H9 (cell line): Measurements from ENCODE around the gene ADCY1. TPM values are rescaled to one million over a fixed set of nuclear protein-coding genes. Genes with fewer than 3 reads are reported as not detected.

Experiments
- DNase-seq: peaks from one replicate; pipeline ENCODE4 v3.0.0-alpha.2; 2017
- H2AFZ ChIP-seq: one replicate; pipeline ENCODE4 v1.6.1; 2013; ENCODE audit warnings: mild to moderate bottlenecking, low read length, control low read depth, moderate library complexity
- H2AK5ac ChIP-seq: 2 replicates; pipeline ENCODE4 v1.6.1; 2013; ENCODE audit warnings: low read length, control low read depth, mixed read lengths; ENCODE audit not compliant: insufficient read length
- H2BK120ac ChIP-seq: one replicate; pipeline ENCODE4 v1.6.1; 2013; ENCODE audit warnings: low read depth, mild to moderate bottlenecking, low read length, control low read depth, inconsistent platforms; ENCODE audit not compliant: poor library complexity, severe bottlenecking
- H2BK12ac ChIP-seq: 2 replicates; pipeline ENCODE4 v1.6.1; 2013; ENCODE audit warnings: low read length, control low read depth, mixed read lengths, low read depth; ENCODE audit not compliant: insufficient read length
- H2BK15ac ChIP-seq: 2 replicates; pipeline ENCODE4 v1.6.1; 2013; ENCODE audit warnings: low read depth, low read length, control low read depth
- H2BK20ac ChIP-seq: one replicate; pipeline ENCODE4 v1.6.1; 2013; ENCODE audit warnings: low read depth, mild to moderate bottlenecking, low read length, control low read depth, inconsistent platforms; ENCODE audit not compliant: poor library complexity, severe bottlenecking
- H2BK5ac ChIP-seq: 2 replicates; pipeline ENCODE4 v1.6.1; 2013; ENCODE audit warnings: low read length, control low read depth, mixed read lengths; ENCODE audit not compliant: insufficient read length
- H3K14ac ChIP-seq: 2 replicates; pipeline ENCODE4 v1.6.1; 2013; ENCODE audit warnings: low read length, control low read depth; ENCODE audit not compliant: insufficient read depth
- H3K18ac ChIP-seq: 2 replicates; pipeline ENCODE4 v1.6.1; 2013; ENCODE audit warnings: low read depth, mild to moderate bottlenecking, mixed read lengths, low read length, control low read depth; ENCODE audit not compliant: insufficient read length
- H3K23ac ChIP-seq: 2 replicates; pipeline ENCODE4 v1.6.1; 2013; ENCODE audit warnings: low read length, control low read depth, mixed read lengths, low read depth; ENCODE audit not compliant: insufficient read length
- H3K23me2 ChIP-seq: 2 replicates; pipeline ENCODE4 v1.6.1; 2013; ENCODE audit warnings: low read depth, mild to moderate bottlenecking, mixed read lengths, low read length, control low read depth; ENCODE audit not compliant: insufficient read length, poor library complexity, severe bottlenecking
- H3K27ac ChIP-seq: 2 replicates; pipeline ENCODE4 v1.5.1; 2013; ENCODE audit warnings: low read length, control low read depth, mixed read lengths, low read depth; ENCODE audit not compliant: insufficient read length
- H3K27me3 ChIP-seq: 2 replicates; pipeline ENCODE4 v1.6.1; 2013; ENCODE audit warnings: low read length, control low read depth, inconsistent platforms; ENCODE audit not compliant: insufficient read depth
- H3K4ac ChIP-seq: 2 replicates; pipeline ENCODE4 v1.6.1; 2013; ENCODE audit warnings: low read depth, mild to moderate bottlenecking, control low read depth, inconsistent platforms, low read length, moderate library complexity
- H3K4me1 ChIP-seq: 2 replicates; pipeline ENCODE4 v1.6.1; 2013; ENCODE audit warnings: low read length, control low read depth, inconsistent platforms; ENCODE audit not compliant: insufficient read depth
- H3K4me2 ChIP-seq: 2 replicates; pipeline ENCODE4 v1.6.1; 2013; ENCODE audit warnings: low read length, control low read depth, mixed read lengths; ENCODE audit not compliant: insufficient read length, insufficient read depth
- H3K56ac ChIP-seq: 2 replicates; pipeline ENCODE4 v1.6.1; 2013; ENCODE audit warnings: low read depth, mild to moderate bottlenecking, mixed read lengths, low read length, control low read depth; ENCODE audit not compliant: insufficient read length
- H3K79me1 ChIP-seq: 2 replicates; pipeline ENCODE4 v1.6.1; 2013; ENCODE audit warnings: low read depth, mild to moderate bottlenecking, moderate library complexity, low read length, control low read depth, inconsistent platforms; ENCODE audit not compliant: insufficient read depth, poor library complexity, severe bottlenecking
- H3K79me2 ChIP-seq: 2 replicates; pipeline ENCODE4 v1.6.1; 2013; ENCODE audit warnings: low read length, control low read depth, inconsistent platforms; ENCODE audit not compliant: insufficient read depth
- H3K9ac ChIP-seq: 2 replicates; pipeline ENCODE4 v1.6.1; 2013; ENCODE audit warnings: low read length, control low read depth, mixed read lengths; ENCODE audit not compliant: insufficient read length; ENCODE audit errors: extremely low read depth
- H3K9me3 ChIP-seq: one replicate; pipeline ENCODE4 v1.6.1; 2013; ENCODE audit warnings: low read depth, low read length, inconsistent platforms; ENCODE audit not compliant: control insufficient read depth
- H3T11ph ChIP-seq: one replicate; pipeline ENCODE4 v1.6.1; 2013; ENCODE audit warnings: mild to moderate bottlenecking, low read length, control low read depth, inconsistent platforms
- H4K20me1 ChIP-seq: one replicate; pipeline ENCODE4 v1.6.1; 2013; ENCODE audit not compliant: control insufficient read depth, insufficient read length, insufficient read depth
- H4K5ac ChIP-seq: 2 replicates; pipeline ENCODE4 v1.6.1; 2013; ENCODE audit warnings: low read depth, mild to moderate bottlenecking, mixed read lengths, low read length, control low read depth; ENCODE audit not compliant: insufficient read length
- H4K8ac ChIP-seq: replicated peaks from 2 replicates; pipeline ENCODE4 v1.6.1; 2013; ENCODE audit warnings: low read length, control low read depth, mixed read lengths, low read depth; ENCODE audit not compliant: insufficient read length
- H4K91ac ChIP-seq: 2 replicates; pipeline ENCODE4 v1.6.1; 2013; ENCODE audit warnings: low read depth, mild to moderate bottlenecking, moderate library complexity, mixed read lengths, low read length, control low read depth; ENCODE audit not compliant: insufficient read length
- H3K27ac Mint-ChIP-seq, 3 experiments: 2 replicates in 2 of 3; 3 replicates in 1 of 3; pipeline ENCODE4 v1.8.0; 2020 to 2021; ENCODE audit warnings: mixed read lengths in 3 of 3, mild to moderate bottlenecking in 1 of 3, moderate library complexity in 1 of 3
- H3K27me3 Mint-ChIP-seq: 2 replicates; pipeline ENCODE4 v1.8.0; 2021; ENCODE audit warnings: low read depth, mild to moderate bottlenecking, moderate library complexity, mixed read lengths
- H3K36me3 Mint-ChIP-seq, 3 experiments: 2 replicates in 2 of 3; 3 replicates in 1 of 3; pipeline ENCODE4 v1.8.0; 2020 to 2021; ENCODE audit warnings: low read depth in 3 of 3, mixed read lengths in 3 of 3; ENCODE audit not compliant: insufficient read depth in 1 of 3
- H3K4me1 Mint-ChIP-seq, 2 experiments: 2 replicates each; pipeline ENCODE4 v1.8.0; 2020; ENCODE audit warnings: mixed read lengths in 2 of 2
- H3K4me3 Mint-ChIP-seq, 2 experiments: 2 replicates in 1 of 2; 3 replicates in 1 of 2; pipeline ENCODE4 v1.8.0; 2020 to 2021; ENCODE audit warnings: mild to moderate bottlenecking in 2 of 2, mixed read lengths in 2 of 2, moderate library complexity in 1 of 2
- H3K9me3 Mint-ChIP-seq, 2 experiments: 2 replicates in 1 of 2; 3 replicates in 1 of 2; pipeline ENCODE4 v1.8.0; 2020; ENCODE audit warnings: mild to moderate bottlenecking in 2 of 2, mixed read lengths in 2 of 2, moderate library complexity in 1 of 2
- WGBS: extraction: QIAGEN DNeasy Blood & Tissue Kit; methylation state at CpG from one replicate; pipeline ENCODE4 v1.1.7; 2013; ENCODE audit warnings: missing lambda C conversion rate, low lambda C conversion rate, mixed read lengths; ENCODE audit not compliant: insufficient read length; ENCODE audit errors: extremely low coverage; 5-methylcytosine and 5-hydroxymethylcytosine counted together
- total RNA-seq: library from RNA; stranded (reverse); gene quantifications from 2 replicates; pipeline ENCODE4 v1.2.1, GENCODE V29; 2021
- TF ChIP-seq, protein P1 (sequence below): fragments of 200-600 bp; sonication (generic); conservative IDR thresholded peaks from 3 replicates; pipeline ENCODE4 v1.8.0; 2021; ENCODE audit warnings: antibody characterized with exemption, mild to moderate bottlenecking

ADCY1 gene
- total RNA-seq, 1 experiment from 2014 or later: 21.6 TPM

DNA sequence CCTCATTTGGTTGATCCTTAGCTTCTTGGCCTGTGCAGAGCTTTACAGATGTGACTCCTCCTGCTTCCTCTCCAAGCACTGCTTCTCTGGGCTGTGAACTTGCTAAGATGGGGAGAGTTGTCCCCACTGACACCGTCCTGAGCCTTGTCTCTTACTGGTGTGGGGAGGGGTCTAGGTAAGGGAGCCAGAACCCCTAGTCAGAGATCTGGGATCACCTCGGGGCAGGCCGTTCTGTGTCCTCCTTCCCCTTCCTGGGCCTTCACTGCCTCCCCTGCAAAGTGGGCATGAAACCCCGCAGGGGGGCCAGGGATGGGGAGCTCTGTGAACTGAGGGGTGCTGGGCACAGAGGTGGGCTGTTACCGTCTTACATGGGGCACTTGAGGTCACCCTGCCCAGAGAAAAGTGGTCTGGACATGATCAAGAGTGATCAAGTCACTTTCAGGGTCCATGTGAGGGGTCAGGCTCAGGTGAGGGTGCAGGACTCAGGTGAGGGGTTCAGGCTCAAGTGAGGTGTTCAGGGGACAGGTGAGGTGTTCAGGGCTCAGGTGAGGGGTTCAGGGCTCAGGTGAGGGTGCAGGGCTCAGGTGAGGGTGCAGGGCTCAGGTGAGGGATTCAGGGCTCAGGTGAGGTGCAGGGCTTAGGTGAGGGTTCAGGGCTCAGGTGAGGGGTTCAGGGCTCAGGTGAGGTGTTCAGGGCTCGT lies 86.2 kb downstream of the ADCY1 start:
- H2BK5ac ChIP-seq: no peak overlapping the region
- no peaks in the 10 kb centered on the region for H3K23me2 ChIP-seq
- no peak for DNase-seq
- no peak overlapping the region for H3K9ac ChIP-seq
- no peak overlapping the region for H3K56ac ChIP-seq
- no peak overlapping the region for H4K5ac ChIP-seq
- no peak overlapping the region for H2BK20ac ChIP-seq
- no peak overlapping the region for H2AK5ac ChIP-seq
- H4K8ac ChIP-seq: no peak overlapping the region
- WGBS: no CpG with 5 or more reads among the region's 6 CpGs
- H3K9me3 ChIP-seq: no peaks in the 10 kb centered on the region
- no peak overlapping the region for H3K4me2 ChIP-seq
- no peak overlapping the region for H3K4ac ChIP-seq
- H2AFZ ChIP-seq: no peak overlapping the region
- no peaks in the 10 kb centered on the region for H4K20me1 ChIP-seq
- no peak overlapping the region for H2BK120ac ChIP-seq
- no peak overlapping the region for H3K18ac ChIP-seq
- no peak overlapping the region for H2BK12ac ChIP-seq
- H2BK15ac ChIP-seq: no peak overlapping the region
- H3K14ac ChIP-seq: no peak overlapping the region
- no peak overlapping the region for H3K23ac ChIP-seq
- H3T11ph ChIP-seq: no peak overlapping the region
- H3K4me3 Mint-ChIP-seq: no peak overlapping the region
- no peak overlapping the region for H4K91ac ChIP-seq
- H3K27me3 Mint-ChIP-seq: no peaks in the 10 kb centered on the region; the same call in 1 of the 2 replicates
- H3K27ac Mint-ChIP-seq: peak overlapping the region in 1 of 3 experiments; percentile 88; a peak in 3 of 7 replicates
- H3K27ac ChIP-seq: no peak overlapping the region
- no peaks in the 10 kb centered on the region; a peak in 1 of 5 replicates for H3K9me3 Mint-ChIP-seq
- H3K4me1 Mint-ChIP-seq: no peaks in the 10 kb centered on the region
- H3K36me3 Mint-ChIP-seq: peaks cover 0 to 5% (median 3%) of the 10 kb centered on the region in 3 experiments; a peak in 5 of 7 replicates
- no peaks in the 10 kb centered on the region for H3K79me2 ChIP-seq
- TF ChIP-seq, protein P1, sequence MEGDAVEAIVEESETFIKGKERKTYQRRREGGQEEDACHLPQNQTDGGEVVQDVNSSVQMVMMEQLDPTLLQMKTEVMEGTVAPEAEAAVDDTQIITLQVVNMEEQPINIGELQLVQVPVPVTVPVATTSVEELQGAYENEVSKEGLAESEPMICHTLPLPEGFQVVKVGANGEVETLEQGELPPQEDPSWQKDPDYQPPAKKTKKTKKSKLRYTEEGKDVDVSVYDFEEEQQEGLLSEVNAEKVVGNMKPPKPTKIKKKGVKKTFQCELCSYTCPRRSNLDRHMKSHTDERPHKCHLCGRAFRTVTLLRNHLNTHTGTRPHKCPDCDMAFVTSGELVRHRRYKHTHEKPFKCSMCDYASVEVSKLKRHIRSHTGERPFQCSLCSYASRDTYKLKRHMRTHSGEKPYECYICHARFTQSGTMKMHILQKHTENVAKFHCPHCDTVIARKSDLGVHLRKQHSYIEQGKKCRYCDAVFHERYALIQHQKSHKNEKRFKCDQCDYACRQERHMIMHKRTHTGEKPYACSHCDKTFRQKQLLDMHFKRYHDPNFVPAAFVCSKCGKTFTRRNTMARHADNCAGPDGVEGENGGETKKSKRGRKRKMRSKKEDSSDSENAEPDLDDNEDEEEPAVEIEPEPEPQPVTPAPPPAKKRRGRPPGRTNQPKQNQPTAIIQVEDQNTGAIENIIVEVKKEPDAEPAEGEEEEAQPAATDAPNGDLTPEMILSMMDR: no peak
- no peaks in the 10 kb centered on the region for H3K27me3 ChIP-seq
- no peaks in the 10 kb centered on the region for H3K79me1 ChIP-seq
- H3K4me1 ChIP-seq: no peaks in the 10 kb centered on the region
